WI38 (cell line): ENCODE data around the gene PGS1.

Experiments
- H3K4me3 ChIP-seq: 2 replicates; pipeline ENCODE4 v1.5.1; 2011; ENCODE audit warnings: low read depth, mild to moderate bottlenecking, control low read depth, low read length
- CTCF ChIP-seq: IDR thresholded peaks from 2 replicates; pipeline ENCODE4 v1.5.1; 2012; ENCODE audit warnings: low read depth, mild to moderate bottlenecking, control low read depth, low read length

PGS1 gene

GRCh38 chr17:78421084-78421533 lies 42.7 kb downstream of the PGS1 start:
- no peak overlapping the region for H3K4me3 ChIP-seq
- no peak for TF ChIP-seq CTCF

- H3K4me3 ChIP-seq: no peak overlapping the region
- peak; percentile 99 for TF ChIP-seq CTCF
These were observed 43.3 kb downstream of the PGS1 start for GRCh38 chr17:78421534-78422266.

GRCh38 chr17:78422267-78422605 lies 43.8 kb downstream of the PGS1 start:
- H3K4me3 ChIP-seq: no peak overlapping the region
- TF ChIP-seq CTCF: no peak

GRCh38 chr17:78422872-78423588 lies 44.6 kb downstream of the PGS1 start:
- no peak overlapping the region for H3K4me3 ChIP-seq
- no peak for TF ChIP-seq CTCF

GRCh38 chr17:78423961-78424675 lies 45.7 kb downstream of the PGS1 start:
- no peak overlapping the region for H3K4me3 ChIP-seq
- no peak for TF ChIP-seq CTCF

- TF ChIP-seq CTCF: no peak
- H3K4me3 ChIP-seq: no peak overlapping the region
These were observed 47.0 kb downstream of the PGS1 start for GRCh38 chr17:78425429-78425828.

GRCh38 chr17:78426293-78426879 lies 47.9 kb downstream of the PGS1 start:
- no peak for TF ChIP-seq CTCF
- H3K4me3 ChIP-seq: no peak overlapping the region
